ENCODE results near the gene MBLAC1. TPM values are rescaled to one million over a fixed set of nuclear protein-coding genes. Genes with fewer than 3 reads are reported as not detected.
A peak's percentile ranks its signal among the peaks of the same experiment; 100 is the strongest.

The MBLAC1 gene
- total and polyA plus RNA-seq, 9 of the 15 experiments (the other 6 are each of a cell fraction or from before 2014, with no cell fraction given), result 0.03 to 3.1 (median 0.52) TPM

- TF ChIP-seq, protein P1, sequence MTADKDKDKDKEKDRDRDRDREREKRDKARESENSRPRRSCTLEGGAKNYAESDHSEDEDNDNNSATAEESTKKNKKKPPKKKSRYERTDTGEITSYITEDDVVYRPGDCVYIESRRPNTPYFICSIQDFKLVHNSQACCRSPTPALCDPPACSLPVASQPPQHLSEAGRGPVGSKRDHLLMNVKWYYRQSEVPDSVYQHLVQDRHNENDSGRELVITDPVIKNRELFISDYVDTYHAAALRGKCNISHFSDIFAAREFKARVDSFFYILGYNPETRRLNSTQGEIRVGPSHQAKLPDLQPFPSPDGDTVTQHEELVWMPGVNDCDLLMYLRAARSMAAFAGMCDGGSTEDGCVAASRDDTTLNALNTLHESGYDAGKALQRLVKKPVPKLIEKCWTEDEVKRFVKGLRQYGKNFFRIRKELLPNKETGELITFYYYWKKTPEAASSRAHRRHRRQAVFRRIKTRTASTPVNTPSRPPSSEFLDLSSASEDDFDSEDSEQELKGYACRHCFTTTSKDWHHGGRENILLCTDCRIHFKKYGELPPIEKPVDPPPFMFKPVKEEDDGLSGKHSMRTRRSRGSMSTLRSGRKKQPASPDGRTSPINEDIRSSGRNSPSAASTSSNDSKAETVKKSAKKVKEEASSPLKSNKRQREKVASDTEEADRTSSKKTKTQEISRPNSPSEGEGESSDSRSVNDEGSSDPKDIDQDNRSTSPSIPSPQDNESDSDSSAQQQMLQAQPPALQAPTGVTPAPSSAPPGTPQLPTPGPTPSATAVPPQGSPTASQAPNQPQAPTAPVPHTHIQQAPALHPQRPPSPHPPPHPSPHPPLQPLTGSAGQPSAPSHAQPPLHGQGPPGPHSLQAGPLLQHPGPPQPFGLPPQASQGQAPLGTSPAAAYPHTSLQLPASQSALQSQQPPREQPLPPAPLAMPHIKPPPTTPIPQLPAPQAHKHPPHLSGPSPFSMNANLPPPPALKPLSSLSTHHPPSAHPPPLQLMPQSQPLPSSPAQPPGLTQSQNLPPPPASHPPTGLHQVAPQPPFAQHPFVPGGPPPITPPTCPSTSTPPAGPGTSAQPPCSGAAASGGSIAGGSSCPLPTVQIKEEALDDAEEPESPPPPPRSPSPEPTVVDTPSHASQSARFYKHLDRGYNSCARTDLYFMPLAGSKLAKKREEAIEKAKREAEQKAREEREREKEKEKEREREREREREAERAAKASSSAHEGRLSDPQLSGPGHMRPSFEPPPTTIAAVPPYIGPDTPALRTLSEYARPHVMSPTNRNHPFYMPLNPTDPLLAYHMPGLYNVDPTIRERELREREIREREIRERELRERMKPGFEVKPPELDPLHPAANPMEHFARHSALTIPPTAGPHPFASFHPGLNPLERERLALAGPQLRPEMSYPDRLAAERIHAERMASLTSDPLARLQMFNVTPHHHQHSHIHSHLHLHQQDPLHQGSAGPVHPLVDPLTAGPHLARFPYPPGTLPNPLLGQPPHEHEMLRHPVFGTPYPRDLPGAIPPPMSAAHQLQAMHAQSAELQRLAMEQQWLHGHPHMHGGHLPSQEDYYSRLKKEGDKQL (CRISPR knock-in tag; IDR thresholded peaks at IDR 0.05; ENCODE audit: borderline replicate concordance), result peak; percentile 98; the same call in 1 of the 2 replicates
- TF ChIP-seq GTF2A2 (tag; IDR thresholded peaks at IDR 0.05) (peak; percentile 62), ZBED1 (IDR thresholded peaks at IDR 0.05) (0 out of 2 replicates have a peak, but pooled peaks have one; percentile 70), MXI1 (IDR thresholded peaks at IDR 0.05; ENCODE audit: low read depth, low read length) (peak; percentile 78; the same call in 1 of the 2 replicates), NFIX (CRISPR knock-in tag; IDR thresholded peaks at IDR 0.05; ENCODE audit: low read depth) (no peak), TARDBP (IDR thresholded peaks at IDR 0.05) (no peak; the same call in 1 of the 2 replicates), HLTF (IDR thresholded peaks at IDR 0.05) (0 out of 2 replicates have a peak, but pooled peaks have one; percentile 17), FOXP4 (CRISPR knock-in tag; IDR thresholded peaks at IDR 0.05; ENCODE audit: borderline replicate concordance) (peak; percentile 99), FOXP1 (CRISPR knock-in tag; IDR thresholded peaks at IDR 0.05) (peak; percentile 99), ZNF24 (IDR thresholded peaks at IDR 0.05) (no peak; the same call in 1 of the 2 replicates), CEBPG (CRISPR knock-in tag; IDR thresholded peaks at IDR 0.05) (peak; percentile 66), CEBPG (tag; conservative IDR thresholded peaks at IDR 0.05 in 1 of 2, IDR thresholded peaks at IDR 0.05 in 1 of 2) (0 out of 4 replicates have a peak, but pooled peaks of 1 of the 2 experiments have one; percentile 11), ERF (CRISPR knock-in tag; IDR thresholded peaks at IDR 0.05) (peak; percentile 75; the same call in 1 of the 2 replicates)
- TF ChIP-seq, protein P2, sequence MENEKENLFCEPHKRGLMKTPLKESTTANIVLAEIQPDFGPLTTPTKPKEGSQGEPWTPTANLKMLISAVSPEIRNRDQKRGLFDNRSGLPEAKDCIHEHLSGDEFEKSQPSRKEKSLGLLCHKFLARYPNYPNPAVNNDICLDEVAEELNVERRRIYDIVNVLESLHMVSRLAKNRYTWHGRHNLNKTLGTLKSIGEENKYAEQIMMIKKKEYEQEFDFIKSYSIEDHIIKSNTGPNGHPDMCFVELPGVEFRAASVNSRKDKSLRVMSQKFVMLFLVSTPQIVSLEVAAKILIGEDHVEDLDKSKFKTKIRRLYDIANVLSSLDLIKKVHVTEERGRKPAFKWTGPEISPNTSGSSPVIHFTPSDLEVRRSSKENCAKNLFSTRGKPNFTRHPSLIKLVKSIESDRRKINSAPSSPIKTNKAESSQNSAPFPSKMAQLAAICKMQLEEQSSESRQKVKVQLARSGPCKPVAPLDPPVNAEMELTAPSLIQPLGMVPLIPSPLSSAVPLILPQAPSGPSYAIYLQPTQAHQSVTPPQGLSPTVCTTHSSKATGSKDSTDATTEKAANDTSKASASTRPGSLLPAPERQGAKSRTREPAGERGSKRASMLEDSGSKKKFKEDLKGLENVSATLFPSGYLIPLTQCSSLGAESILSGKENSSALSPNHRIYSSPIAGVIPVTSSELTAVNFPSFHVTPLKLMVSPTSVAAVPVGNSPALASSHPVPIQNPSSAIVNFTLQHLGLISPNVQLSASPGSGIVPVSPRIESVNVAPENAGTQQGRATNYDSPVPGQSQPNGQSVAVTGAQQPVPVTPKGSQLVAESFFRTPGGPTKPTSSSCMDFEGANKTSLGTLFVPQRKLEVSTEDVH (IDR thresholded peaks at IDR 0.05; ENCODE audit: low read depth, partially characterized antibody), result peak; percentile 62
Observed at GRCh38 chr7:100088621-100089457, 37.9 kb upstream of the MBLAC1 start, which contains the start of gene COPS6 (continued).
